HG02588 (cell line): Measurements from ENCODE around the gene THOC6.

Experiments used
- ATAC-seq: cut with Tn5 transposase; IDR thresholded peaks from one replicate; pipeline ENCODE4 v1.9.1; 2021; ENCODE audit warnings: mild to moderate bottlenecking, moderate library complexity; ENCODE audit not compliant: unreplicated experiment

Gene THOC6

GRCh38 chr16:2991566-2992261 lies 32.1 kb upstream of the THOC6 start:
- ATAC-seq, result no peak

- ATAC-seq, result no peak
Observed at GRCh38 chr16:2992383-2993081, 31.3 kb upstream of the THOC6 start.

- no peak for ATAC-seq
Observed at GRCh38 chr16:2996298-2996697, 27.5 kb upstream of the THOC6 start.

- ATAC-seq, result no peak
Observed at GRCh38 chr16:2999929-3000328, 23.9 kb upstream of the THOC6 start.

GRCh38 chr16:3000540-3000939 lies 23.3 kb upstream of the THOC6 start:
- no peak for ATAC-seq

GRCh38 chr16:3001316-3001715 lies 22.5 kb upstream of the THOC6 start:
- no peak for ATAC-seq

- ATAC-seq, result peak; percentile 90
Observed at GRCh38 chr16:3003582-3004270, 20.1 kb upstream of the THOC6 start.

GRCh38 chr16:3004319-3004718 lies 19.5 kb upstream of the THOC6 start:
- ATAC-seq, result peak; percentile 22

GRCh38 chr16:3004781-3005284 lies 19.0 kb upstream of the THOC6 start:
- peak; percentile 1 for ATAC-seq

GRCh38 chr16:3007059-3007956 lies 16.5 kb upstream of the THOC6 start:
- no peak for ATAC-seq

GRCh38 chr16:3007957-3008689 lies 15.7 kb upstream of the THOC6 start:
- ATAC-seq, result no peak

- ATAC-seq, result no peak
Observed at GRCh38 chr16:3008690-3009037, 15.2 kb upstream of the THOC6 start.

- no peak for ATAC-seq
Observed at GRCh38 chr16:3009568-3010390, 14.1 kb upstream of the THOC6 start.

- no peak for ATAC-seq
Observed at GRCh38 chr16:3010510-3010909, 13.3 kb upstream of the THOC6 start.

- ATAC-seq, result no peak
Observed at GRCh38 chr16:3012246-3012645, 11.6 kb upstream of the THOC6 start.

GRCh38 chr16:3012828-3013420 lies 10.9 kb upstream of the THOC6 start, which contains the start of gene CLDN9:
TSS of gene CLDN9 (plus strand) at chr16:3012923. CDS start at chr16:3013363, 440 bp downstream.
- ATAC-seq, result no peak

GRCh38 chr16:3013491-3013951 lies 10.3 kb upstream of the THOC6 start:
- no peak for ATAC-seq

- no peak for ATAC-seq
Observed at GRCh38 chr16:3013998-3014690, 9.7 kb upstream of the THOC6 start.
